ENCODE measurements around the gene ZNF92.
"Not testable (repeated sequence)": the region's sequence is repeated elsewhere in the genome, so short reads cannot be mapped to it uniquely, and the experiment has no call there.

Gene ZNF92

GRCh38 chr7:65423286-65423685, 49.6 kb downstream of the ZNF92 start:
- H3K4me3 ChIP-seq (ENCODE audit: low read depth, low read length) = not testable (repeated sequence)

GRCh38 chr7:65429642-65430343, 56.1 kb downstream of the ZNF92 start:
- no peak overlapping the region for H3K4me3 ChIP-seq (ENCODE audit: low read depth, low read length)

- H3K4me3 ChIP-seq (ENCODE audit: low read depth, low read length) = no peak overlapping the region
Measured at GRCh38 chr7:65430344-65431186, 56.9 kb downstream of the ZNF92 start.

- no peak overlapping the region for H3K4me3 ChIP-seq (ENCODE audit: low read depth, low read length)
Measured at GRCh38 chr7:65434307-65434706, 60.7 kb downstream of the ZNF92 start.

- no peak overlapping the region for H3K4me3 ChIP-seq (ENCODE audit: low read depth, low read length)
Measured at GRCh38 chr7:65436163-65436562, 62.5 kb downstream of the ZNF92 start.

GRCh38 chr7:65438598-65438997, 64.9 kb downstream of the ZNF92 start:
- no peak overlapping the region for H3K4me3 ChIP-seq (ENCODE audit: low read depth, low read length)

GRCh38 chr7:65441010-65441409, 67.4 kb downstream of the ZNF92 start:
- no peak overlapping the region for H3K4me3 ChIP-seq (ENCODE audit: low read depth, low read length)

GRCh38 chr7:65444205-65444842, 70.7 kb downstream of the ZNF92 start:
- no peak overlapping the region for H3K4me3 ChIP-seq (ENCODE audit: low read depth, low read length)

- no peak overlapping the region for H3K4me3 ChIP-seq (ENCODE audit: low read depth, low read length)
Measured at GRCh38 chr7:65444899-65445823, 71.5 kb downstream of the ZNF92 start.

- H3K4me3 ChIP-seq (ENCODE audit: low read depth, low read length) = not testable (repeated sequence)
Measured at GRCh38 chr7:65447041-65447440, 73.4 kb downstream of the ZNF92 start.

GRCh38 chr7:65448816-65449504, 75.3 kb downstream of the ZNF92 start:
- H3K4me3 ChIP-seq (ENCODE audit: low read depth, low read length) = no peak overlapping the region

GRCh38 chr7:65449505-65449852, 75.8 kb downstream of the ZNF92 start:
- no peak overlapping the region for H3K4me3 ChIP-seq (ENCODE audit: low read depth, low read length)

Data from iPS-11a (cell line).